LNCAP (cell line): Measurements from ENCODE around the gene NDUFS1.

ENCODE experiments used
- TF ChIP-seq, protein P1 (sequence below): fragments of 450-650 bp; IDR thresholded peaks from 2 replicates; pipeline ENCODE4 v1.5.1; 2017; ENCODE audit warnings: mild to moderate bottlenecking

NDUFS1 gene

DNA sequence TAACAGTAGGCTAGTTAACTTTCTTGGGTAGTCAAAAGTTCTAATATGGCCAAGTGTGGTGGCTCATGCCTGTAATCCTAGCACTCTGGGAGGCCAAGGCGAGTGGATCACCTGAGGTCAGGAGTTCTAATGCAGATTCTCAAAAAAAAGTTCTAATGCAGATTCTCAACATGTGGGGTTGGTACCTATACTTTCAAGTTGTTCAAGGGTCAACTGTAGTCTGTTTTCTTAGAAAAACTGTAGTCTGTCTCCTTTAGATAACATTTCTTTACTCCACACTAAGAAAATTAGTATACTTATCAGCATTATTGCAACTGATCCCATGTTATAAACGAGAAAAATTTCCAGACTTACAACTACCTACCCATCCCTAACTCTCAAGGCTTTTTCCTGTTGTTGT is 89.8 kb downstream of the NDUFS1 start:
- TF ChIP-seq, protein P1, sequence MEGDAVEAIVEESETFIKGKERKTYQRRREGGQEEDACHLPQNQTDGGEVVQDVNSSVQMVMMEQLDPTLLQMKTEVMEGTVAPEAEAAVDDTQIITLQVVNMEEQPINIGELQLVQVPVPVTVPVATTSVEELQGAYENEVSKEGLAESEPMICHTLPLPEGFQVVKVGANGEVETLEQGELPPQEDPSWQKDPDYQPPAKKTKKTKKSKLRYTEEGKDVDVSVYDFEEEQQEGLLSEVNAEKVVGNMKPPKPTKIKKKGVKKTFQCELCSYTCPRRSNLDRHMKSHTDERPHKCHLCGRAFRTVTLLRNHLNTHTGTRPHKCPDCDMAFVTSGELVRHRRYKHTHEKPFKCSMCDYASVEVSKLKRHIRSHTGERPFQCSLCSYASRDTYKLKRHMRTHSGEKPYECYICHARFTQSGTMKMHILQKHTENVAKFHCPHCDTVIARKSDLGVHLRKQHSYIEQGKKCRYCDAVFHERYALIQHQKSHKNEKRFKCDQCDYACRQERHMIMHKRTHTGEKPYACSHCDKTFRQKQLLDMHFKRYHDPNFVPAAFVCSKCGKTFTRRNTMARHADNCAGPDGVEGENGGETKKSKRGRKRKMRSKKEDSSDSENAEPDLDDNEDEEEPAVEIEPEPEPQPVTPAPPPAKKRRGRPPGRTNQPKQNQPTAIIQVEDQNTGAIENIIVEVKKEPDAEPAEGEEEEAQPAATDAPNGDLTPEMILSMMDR, result no peak

DNA sequence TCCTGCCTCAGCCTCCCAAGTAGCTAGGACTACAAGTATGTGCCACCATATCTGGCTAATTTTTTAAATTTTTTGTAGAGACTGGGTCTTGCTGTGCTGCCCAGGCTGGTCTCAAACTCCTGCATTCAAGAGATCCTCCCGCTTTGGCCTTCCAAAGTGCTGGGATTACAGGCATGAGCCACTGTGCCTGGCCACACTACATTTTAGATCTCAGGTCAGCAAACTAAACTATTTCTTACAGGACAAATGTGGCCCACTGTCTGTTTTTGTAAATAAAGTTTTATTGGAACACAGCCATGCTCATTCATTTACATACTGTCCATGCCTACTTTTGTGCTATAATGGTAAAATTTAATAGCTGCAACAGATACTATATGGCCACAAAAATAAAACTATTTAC is 91.0 kb downstream of the NDUFS1 start:
- TF ChIP-seq, protein P1, result no peak
